GM19395 (cell line): ENCODE results near the gene GYS1.
"Not testable (repeated sequence)": the region's sequence is repeated elsewhere in the genome, so short reads cannot be mapped to it uniquely, and the experiment has no call there.

Experiments used
- ATAC-seq: cut with Tn5 transposase; IDR thresholded peaks from one replicate; pipeline ENCODE4 v1.9.1; 2021; ENCODE audit warnings: mild to moderate bottlenecking, moderate library complexity; ENCODE audit not compliant: unreplicated experiment

The GYS1 gene

GRCh38 chr19:48993175-48994034, at the start of gene GYS1, which contains the start of gene RUVBL2:
TSS of gene GYS1 (minus strand) at chr19:48993309. CDS start at chr19:48993112, 197 bp downstream.
TSS of gene RUVBL2 (plus strand) at chr19:48993887. CDS start at chr19:48993912, 25 bp downstream.
- peak; percentile 87 for ATAC-seq

DNA sequence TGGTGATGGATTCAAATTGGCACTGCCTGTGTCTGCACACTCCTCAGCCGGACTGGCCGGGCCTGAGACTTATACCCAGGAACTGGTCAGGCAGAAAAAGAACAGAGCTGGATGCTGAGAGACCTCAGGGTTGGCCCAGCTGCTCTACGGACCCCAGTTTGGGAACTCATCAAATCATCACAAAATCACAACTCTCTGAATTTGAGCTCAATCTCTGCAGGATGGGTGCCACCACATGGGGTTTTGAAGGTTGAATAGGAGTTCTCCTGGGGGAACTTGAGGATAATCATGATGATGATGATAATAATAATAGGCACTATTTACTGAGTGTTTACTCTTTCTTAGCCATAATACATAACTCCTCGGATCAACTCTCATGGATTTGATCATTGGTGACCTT, 49.6 kb upstream of the GYS1 start:
- ATAC-seq = not testable (repeated sequence)

GRCh38 chr19:49042177-49042576, 49.1 kb upstream of the GYS1 start:
- no peak for ATAC-seq

DNA sequence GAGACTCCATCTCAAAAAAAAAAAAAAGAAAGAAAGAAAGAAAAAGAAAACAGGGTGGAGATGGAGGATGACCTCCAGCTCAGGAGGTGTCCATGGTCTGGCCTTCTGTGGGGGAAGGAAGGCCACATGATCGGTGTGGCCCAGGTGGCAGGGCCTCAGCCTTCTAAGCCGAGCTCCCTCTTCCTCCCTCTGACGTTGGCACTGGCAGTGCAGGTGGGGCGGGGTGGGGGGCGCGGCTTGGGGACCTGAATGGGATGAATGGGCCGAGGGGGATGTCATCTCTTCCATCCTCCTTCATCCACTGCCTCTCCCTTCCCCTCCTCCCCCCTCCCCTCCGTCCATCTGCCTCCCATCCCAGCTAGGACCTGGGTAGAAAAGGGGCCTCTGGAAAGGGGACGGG, 46.6 kb upstream of the GYS1 start:
- ATAC-seq = not testable (repeated sequence)

- ATAC-seq = not testable (repeated sequence)
Observed at GRCh38 chr19:49038557-49039276, 45.6 kb upstream of the GYS1 start.

GRCh38 chr19:49038111-49038510, 45.0 kb upstream of the GYS1 start:
- not testable (repeated sequence) for ATAC-seq

DNA sequence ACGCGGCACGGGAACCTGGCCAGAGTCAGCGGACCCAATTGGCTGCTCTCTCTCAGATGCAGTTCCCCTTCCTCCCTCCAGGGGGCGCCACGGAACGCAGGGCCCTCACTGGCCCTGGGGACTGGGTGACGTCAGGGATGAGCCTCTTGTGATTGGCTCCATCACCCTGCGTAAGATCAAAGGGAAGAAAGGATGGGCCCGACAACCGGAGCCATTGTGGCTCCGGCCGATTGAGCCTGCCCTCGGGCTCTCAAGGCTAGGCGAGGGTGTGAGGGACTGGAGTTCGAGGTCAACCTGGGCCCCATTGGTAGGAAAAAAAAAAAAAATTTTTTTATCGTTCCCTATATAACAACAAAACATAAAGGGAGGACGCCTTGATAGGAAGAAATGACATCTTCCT, 43.7 kb upstream of the GYS1 start, which contains the start of gene CGB1:
Gene CGB1 (minus strand): TSS at position 81 of the 400 bp plus-strand sequence. CDS start 184 bp downstream, outside the sequence.
- not testable (repeated sequence) for ATAC-seq

GRCh38 chr19:49031642-49032301, 38.7 kb upstream of the GYS1 start, which contains the start of gene CGB2:
TSS of gene CGB2 (plus strand) at chr19:49031890. CDS start at chr19:49032096, 206 bp downstream.
- not testable (repeated sequence) for ATAC-seq

GRCh38 chr19:49030323-49030722, 37.2 kb upstream of the GYS1 start:
- ATAC-seq = not testable (repeated sequence)

- not testable (repeated sequence) for ATAC-seq
Observed at GRCh38 chr19:49029749-49030148, 36.6 kb upstream of the GYS1 start.

GRCh38 chr19:49028686-49029085, 35.6 kb upstream of the GYS1 start:
- ATAC-seq = not testable (repeated sequence)

DNA sequence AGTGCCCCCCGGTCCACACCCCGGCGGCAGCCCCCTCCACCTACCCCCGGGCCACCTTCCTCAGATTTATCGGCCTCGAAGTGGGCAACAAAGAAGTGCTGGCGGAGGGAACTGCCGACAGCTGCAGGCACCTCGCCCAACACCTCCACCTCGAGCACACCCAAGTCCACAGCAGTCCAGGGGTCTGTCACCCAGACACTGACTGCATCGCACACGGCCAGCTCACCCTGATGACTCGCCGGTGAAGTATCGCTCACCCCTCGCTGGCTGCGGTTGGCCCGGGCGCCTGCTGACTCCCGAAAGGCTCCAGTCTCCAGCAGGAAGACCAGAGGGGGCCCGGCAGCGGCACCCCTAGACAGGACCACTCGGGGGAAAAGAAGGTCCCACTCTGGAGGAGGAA, 32.5 kb upstream of the GYS1 start:
- not testable (repeated sequence) for ATAC-seq

DNA sequence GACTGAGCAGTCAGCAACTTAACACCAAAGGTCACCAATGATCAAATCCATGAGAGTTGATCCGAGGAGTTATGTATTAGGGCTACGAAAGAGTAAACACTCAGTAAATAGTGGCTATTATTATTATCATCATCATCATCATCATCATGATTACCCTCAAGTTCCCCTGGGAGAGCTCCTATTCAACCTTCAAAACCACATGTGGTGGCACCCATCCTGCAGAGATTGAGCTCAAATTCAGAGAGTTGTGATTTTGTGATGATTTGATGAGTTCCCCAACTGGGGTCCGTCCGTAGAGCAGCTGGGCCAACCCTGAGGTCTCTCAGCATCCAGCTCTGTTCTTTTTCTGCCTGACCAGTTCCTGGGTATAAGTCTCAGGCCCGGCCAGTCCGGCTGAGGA, 32.0 kb upstream of the GYS1 start:
- not testable (repeated sequence) for ATAC-seq

DNA sequence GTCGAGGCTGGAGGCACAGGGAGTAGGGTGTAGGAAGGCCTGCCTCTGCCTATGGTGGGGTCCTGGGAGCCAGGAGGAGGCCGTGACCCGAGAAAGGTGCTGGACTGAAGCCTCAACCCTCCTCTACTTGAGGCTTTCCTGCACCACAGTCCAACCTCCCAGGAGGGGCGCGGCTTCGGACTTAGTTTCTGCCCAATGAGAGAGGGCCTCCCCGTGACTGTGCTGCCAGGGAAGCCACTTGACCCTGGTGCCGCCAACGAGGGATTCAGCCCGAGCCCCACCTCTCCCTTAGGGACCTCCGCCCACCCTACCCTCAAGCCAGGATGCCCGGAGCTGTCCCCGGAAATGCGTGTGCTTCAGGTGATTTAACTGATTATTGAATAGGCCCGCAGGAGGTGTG, 31.1 kb upstream of the GYS1 start, which contains the start of gene CGB3:
Gene CGB3 (minus strand): TSS at position 101 of the 400 bp plus-strand sequence. CDS start 362 bp downstream, outside the sequence.
- ATAC-seq = not testable (repeated sequence)

- ATAC-seq = no peak
Observed at GRCh38 chr19:49022116-49022515, 29.0 kb upstream of the GYS1 start.

DNA sequence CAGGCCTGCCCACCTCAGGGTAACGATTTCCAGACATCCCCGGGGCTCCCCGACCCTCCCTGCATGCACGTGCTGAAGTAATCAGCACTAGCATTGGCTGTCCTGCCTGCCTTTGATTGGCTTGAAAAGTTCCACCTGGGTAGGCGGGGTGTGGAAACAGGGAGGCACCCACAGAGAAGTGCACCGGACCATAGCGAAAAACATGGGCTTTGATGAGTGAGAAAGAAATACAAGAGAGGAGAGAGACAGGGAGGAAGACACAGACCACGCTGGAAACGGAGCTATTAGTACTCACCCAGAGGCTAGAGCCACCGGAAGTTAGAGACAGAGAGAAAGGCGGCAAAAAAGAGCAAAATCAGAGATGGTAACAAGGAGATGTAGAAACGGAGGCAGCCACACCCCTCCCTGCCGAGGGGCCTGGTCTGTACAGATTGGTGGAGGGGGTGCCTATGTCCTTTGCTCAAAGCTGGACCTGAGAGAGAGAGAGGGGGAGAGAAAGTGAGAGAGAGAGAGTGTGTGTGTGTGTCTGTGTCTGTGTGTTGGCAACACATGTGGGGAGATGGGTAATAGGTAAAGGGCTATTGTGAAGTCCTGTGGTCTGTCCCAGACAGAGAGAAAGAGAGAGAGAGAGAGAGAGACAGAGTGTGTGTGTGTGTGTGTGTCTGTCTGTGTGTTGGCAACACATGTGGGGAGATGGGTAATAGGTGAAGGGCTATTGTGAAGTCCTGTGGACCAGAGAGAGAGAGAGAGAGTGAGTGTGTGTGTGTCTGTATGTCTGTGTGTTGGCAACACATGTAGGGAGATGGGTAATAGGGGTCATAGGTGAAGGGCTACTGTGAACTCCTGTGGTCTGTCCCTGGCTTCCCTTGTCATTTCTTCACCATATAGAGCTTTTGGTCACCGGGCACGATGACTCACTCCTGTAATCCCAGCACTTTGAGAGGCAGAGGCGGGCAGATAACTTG, 28.1 kb upstream of the GYS1 start:
- no peak for ATAC-seq

GRCh38 chr19:49020342-49020741, 27.2 kb upstream of the GYS1 start:
- no peak for ATAC-seq

- ATAC-seq = no peak
Observed at GRCh38 chr19:49019242-49019932, 26.3 kb upstream of the GYS1 start.
